K562 treated with DMSO at 1 percent for 48 hours (cell line): ENCODE measurements around the gene ZNF664. TPM values are rescaled to one million over a fixed set of nuclear protein-coding genes. Genes with fewer than 3 reads are reported as not detected.

Source experiments
- total RNA-seq: library from RNA; unstranded; fragments of 300-600 nt; gene quantifications from 2 replicates; pipeline ENCODE4 v1.2.3, GENCODE V29; 2022; ENCODE audit warnings: low replicate concordance; ENCODE audit errors: extremely low read depth

ZNF664 gene
- total RNA-seq, result not detected in 2 replicates

DNA sequence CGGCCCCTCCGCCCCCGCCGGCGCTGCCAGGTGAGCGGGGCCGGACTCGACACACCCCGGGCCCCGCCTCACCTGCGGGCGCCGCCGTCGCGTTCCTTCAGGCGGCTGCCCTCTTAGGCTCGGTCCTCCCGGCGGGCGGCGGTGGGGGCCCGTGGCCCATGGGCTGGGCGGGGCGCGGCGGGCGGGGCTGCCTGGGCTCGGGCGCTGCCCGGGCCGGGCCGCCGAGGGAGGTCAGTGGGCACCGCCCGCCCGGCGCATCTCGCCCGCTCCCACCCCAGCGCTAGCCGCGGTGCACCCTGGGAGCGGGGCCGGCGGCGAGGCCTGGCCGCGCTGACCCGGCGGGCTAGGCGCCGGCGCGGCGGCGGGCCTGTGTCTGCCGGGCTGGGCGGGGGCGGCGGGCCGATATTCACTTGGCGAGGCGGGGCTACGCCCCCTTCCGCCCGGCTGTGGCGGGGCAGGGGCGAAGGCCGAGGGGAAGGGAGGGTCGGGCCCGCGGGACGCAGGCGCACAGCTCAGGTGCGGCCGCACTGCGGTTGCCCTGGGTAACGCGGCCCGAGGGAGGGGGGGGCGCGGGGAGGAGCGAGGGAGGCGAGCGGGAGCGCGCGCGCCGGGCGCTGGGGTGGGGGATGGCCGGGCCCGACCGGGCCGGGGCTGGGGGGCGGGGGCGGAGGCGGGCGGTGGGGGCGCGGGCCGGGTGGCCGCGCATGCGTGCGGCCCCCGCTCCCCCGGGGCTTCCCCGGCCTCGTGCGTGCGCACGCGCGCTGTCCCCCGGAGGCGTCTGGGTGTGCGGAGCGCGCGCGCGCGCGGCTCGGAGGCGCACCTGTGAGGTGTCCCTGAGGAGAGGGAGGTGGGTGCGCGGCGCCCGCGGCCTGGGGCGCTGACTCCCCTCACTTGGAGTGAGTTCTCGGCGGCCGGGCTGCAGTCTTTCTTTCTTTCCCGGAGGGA is at the start of gene ZNF664, which contains the start of gene CCDC92:
TSS of gene ZNF664 (plus strand) at position 759 of the 945 bp plus-strand sequence. CDS start 38,930 bp downstream, outside the sequence.
TSS of gene CCDC92 (minus strand) at position 375 of the 945 bp plus-strand sequence. CDS start 28,526 bp downstream, outside the sequence.

Other genes with a start within 250 kb of the ZNF664 start
- not detected in 2 replicates for gene DNAH10, start 210.9 kb upstream of the ZNF664 start, total RNA-seq
- not detected in 2 replicates for gene CCDC92, start 384 bp upstream of the ZNF664 start, total RNA-seq